ENCODE measurements around the gene STX12. TPM values are rescaled to one million over a fixed set of nuclear protein-coding genes. Genes with fewer than 3 reads are reported as not detected.

STX12 gene
- total and polyA plus RNA-seq, 2 experiments from 2014 or later, result 6.1 to 9.0 TPM

DNA sequence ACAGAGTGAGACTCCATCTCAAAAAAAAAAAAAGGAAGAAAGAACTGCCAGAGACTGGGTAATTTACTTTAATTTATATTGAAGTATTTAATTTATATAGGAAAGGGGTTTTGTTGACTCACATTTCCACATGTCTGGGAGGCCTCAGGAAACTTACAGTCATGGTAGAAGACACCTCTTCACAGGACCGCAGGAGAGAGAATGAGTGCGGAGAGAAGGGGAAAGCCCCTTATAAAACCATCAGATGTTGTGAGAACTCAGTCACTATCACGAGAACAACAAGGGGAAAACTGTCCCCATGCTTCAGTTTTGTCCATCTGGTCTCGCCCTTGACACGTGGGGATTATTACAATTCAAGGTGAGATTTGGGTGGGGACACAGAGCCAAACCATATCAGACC, 31.8 kb downstream of the STX12 start:
- H3K9me3 Mint-ChIP-seq, result no peaks in the 10 kb centered on the region; the same call in 2 of the 3 replicates
- H3K36me3 Mint-ChIP-seq (ENCODE audit: low read depth), result peaks cover 13% of the 10 kb centered on the region; the same call in 2 of the 3 replicates
- TF ChIP-seq ZNF331 (CRISPR knock-in tag; IDR thresholded peaks at IDR 0.05; ENCODE audit: low read depth) (no peak), NANOG (IDR thresholded peaks at IDR 0.05; ENCODE audit: borderline replicate concordance) (no peak), STAT1 (IDR thresholded peaks at IDR 0.05; ENCODE audit: unreplicated experiment) (no peak), ZNF114 (CRISPR knock-in tag; IDR thresholded peaks at IDR 0.05) (no peak), POLR2AphosphoS5 (IDR thresholded peaks at IDR 0.05; ENCODE audit: low read depth) (no peak), EZH2 (IDR thresholded peaks at IDR 0.05; ENCODE audit: low read depth, unreplicated experiment) (no peak)
- TF ChIP-seq, protein P1, sequence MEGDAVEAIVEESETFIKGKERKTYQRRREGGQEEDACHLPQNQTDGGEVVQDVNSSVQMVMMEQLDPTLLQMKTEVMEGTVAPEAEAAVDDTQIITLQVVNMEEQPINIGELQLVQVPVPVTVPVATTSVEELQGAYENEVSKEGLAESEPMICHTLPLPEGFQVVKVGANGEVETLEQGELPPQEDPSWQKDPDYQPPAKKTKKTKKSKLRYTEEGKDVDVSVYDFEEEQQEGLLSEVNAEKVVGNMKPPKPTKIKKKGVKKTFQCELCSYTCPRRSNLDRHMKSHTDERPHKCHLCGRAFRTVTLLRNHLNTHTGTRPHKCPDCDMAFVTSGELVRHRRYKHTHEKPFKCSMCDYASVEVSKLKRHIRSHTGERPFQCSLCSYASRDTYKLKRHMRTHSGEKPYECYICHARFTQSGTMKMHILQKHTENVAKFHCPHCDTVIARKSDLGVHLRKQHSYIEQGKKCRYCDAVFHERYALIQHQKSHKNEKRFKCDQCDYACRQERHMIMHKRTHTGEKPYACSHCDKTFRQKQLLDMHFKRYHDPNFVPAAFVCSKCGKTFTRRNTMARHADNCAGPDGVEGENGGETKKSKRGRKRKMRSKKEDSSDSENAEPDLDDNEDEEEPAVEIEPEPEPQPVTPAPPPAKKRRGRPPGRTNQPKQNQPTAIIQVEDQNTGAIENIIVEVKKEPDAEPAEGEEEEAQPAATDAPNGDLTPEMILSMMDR (conservative IDR thresholded peaks at IDR 0.05; ENCODE audit: low read depth in 2 of 2), result no peak
- TF ChIP-seq, protein P2, sequence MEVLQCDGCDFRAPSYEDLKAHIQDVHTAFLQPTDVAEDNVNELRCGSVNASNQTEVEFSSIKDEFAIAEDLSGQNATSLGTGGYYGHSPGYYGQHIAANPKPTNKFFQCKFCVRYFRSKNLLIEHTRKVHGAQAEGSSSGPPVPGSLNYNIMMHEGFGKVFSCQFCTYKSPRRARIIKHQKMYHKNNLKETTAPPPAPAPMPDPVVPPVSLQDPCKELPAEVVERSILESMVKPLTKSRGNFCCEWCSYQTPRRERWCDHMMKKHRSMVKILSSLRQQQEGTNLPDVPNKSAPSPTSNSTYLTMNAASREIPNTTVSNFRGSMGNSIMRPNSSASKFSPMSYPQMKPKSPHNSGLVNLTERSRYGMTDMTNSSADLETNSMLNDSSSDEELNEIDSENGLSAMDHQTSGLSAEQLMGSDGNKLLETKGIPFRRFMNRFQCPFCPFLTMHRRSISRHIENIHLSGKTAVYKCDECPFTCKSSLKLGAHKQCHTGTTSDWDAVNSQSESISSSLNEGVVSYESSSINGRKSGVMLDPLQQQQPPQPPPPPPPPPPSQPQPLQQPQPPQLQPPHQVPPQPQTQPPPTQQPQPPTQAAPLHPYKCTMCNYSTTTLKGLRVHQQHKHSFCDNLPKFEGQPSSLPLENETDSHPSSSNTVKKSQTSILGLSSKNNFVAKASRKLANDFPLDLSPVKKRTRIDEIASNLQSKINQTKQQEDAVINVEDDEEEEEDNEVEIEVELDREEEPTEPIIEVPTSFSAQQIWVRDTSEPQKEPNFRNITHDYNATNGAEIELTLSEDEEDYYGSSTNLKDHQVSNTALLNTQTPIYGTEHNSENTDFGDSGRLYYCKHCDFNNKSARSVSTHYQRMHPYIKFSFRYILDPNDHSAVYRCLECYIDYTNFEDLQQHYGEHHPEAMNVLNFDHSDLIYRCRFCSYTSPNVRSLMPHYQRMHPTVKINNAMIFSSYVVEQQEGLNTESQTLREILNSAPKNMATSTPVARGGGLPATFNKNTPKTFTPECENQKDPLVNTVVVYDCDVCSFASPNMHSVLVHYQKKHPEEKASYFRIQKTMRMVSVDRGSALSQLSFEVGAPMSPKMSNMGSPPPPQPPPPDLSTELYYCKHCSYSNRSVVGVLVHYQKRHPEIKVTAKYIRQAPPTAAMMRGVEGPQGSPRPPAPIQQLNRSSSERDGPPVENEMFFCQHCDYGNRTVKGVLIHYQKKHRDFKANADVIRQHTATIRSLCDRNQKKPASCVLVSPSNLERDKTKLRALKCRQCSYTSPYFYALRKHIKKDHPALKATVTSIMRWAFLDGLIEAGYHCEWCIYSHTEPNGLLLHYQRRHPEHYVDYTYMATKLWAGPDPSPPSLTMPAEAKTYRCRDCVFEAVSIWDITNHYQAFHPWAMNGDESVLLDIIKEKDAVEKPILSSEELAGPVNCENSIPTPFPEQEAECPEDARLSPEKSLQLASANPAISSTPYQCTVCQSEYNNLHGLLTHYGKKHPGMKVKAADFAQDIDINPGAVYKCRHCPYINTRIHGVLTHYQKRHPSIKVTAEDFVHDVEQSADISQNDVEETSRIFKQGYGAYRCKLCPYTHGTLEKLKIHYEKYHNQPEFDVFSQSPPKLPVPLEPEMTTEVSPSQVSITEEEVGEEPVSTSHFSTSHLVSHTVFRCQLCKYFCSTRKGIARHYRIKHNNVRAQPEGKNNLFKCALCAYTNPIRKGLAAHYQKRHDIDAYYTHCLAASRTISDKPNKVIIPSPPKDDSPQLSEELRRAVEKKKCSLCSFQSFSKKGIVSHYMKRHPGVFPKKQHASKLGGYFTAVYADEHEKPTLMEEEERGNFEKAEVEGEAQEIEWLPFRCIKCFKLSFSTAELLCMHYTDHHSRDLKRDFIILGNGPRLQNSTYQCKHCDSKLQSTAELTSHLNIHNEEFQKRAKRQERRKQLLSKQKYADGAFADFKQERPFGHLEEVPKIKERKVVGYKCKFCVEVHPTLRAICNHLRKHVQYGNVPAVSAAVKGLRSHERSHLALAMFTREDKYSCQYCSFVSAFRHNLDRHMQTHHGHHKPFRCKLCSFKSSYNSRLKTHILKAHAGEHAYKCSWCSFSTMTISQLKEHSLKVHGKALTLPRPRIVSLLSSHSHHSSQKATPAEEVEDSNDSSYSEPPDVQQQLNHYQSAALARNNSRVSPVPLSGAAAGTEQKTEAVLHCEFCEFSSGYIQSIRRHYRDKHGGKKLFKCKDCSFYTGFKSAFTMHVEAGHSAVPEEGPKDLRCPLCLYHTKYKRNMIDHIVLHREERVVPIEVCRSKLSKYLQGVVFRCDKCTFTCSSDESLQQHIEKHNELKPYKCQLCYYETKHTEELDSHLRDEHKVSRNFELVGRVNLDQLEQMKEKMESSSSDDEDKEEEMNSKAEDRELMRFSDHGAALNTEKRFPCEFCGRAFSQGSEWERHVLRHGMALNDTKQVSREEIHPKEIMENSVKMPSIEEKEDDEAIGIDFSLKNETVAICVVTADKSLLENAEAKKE (CRISPR knock-in tag; IDR thresholded peaks at IDR 0.05), result no peak
- H3K4me2 ChIP-seq, result no peak overlapping the region
- no peak overlapping the region for H2AFZ ChIP-seq
- no peak overlapping the region for H3K27ac ChIP-seq (ENCODE audit: low read depth)
- H3F3A ChIP-seq (replicated peaks; ENCODE audit: low read depth), result no peaks in the 10 kb centered on the region
- H3K4me1 ChIP-seq (ENCODE audit: insufficient read depth), result peaks cover 6% of the 10 kb centered on the region
- no peaks in the 10 kb centered on the region for H3K27me3 ChIP-seq (ENCODE audit: insufficient read depth)
- DNase-seq (ENCODE audit: low spot score) (no peak), ATAC-seq (no peak)
- H3K4me3 Mint-ChIP-seq, result no peak overlapping the region
- H3K27ac Mint-ChIP-seq, result no peak overlapping the region
- H3K79me2 ChIP-seq (replicated peaks; ENCODE audit: insufficient read depth), result no peaks in the 10 kb centered on the region
- peaks cover 15% of the 10 kb centered on the region for H3K4me1 Mint-ChIP-seq
- no peaks in the 10 kb centered on the region for H4K20me1 ChIP-seq (replicated peaks; ENCODE audit: insufficient read depth)
- H3K4me3 ChIP-seq, result no peak overlapping the region
- H3K27me3 Mint-ChIP-seq (ENCODE audit: insufficient read depth, low read depth, poor library complexity), result no peaks in the 10 kb centered on the region
- H3K36me3 ChIP-seq (ENCODE audit: insufficient read depth), result no peaks in the 10 kb centered on the region
- no peaks in the 10 kb centered on the region for H3K9me2 ChIP-seq (ENCODE audit: insufficient read depth)

Measured in GM23338 (cell line).